Astrocyte (in vitro differentiated cells and primary cell): ENCODE results near the gene CHPT1. TPM values are rescaled to one million over a fixed set of nuclear protein-coding genes. Genes with fewer than 3 reads are reported as not detected.

Source experiments
- DNase-seq: peaks from one replicate; pipeline ENCODE4 v3.0.0-alpha.2; 2010; ENCODE audit warnings: low read depth
- FAIRE-seq: peaks from 2 replicates; lab custom pipeline; 2011; peaks lifted over from hg19 to GRCh38; lab: Jason Lieb, UNC
- H2AFZ ChIP-seq: 2 replicates; pipeline ENCODE4 v1.6.0; 2012; ENCODE audit warnings: low read depth, low read length, inconsistent platforms
- H3K27ac ChIP-seq: 2 replicates; pipeline ENCODE4 v1.5.1; 2011; ENCODE audit warnings: low read depth, low read length, inconsistent platforms
- H3K27me3 ChIP-seq: 2 replicates; pipeline ENCODE4 v1.6.0; 2011; ENCODE audit warnings: low read length, inconsistent platforms; ENCODE audit not compliant: insufficient read depth
- H3K36me3 ChIP-seq: 2 replicates; pipeline ENCODE4 v1.5.1; 2011; ENCODE audit warnings: low read length, inconsistent platforms; ENCODE audit not compliant: insufficient read depth
- H3K4me1 ChIP-seq: 2 replicates; pipeline ENCODE4 v1.5.1; 2011; ENCODE audit warnings: low read length, inconsistent platforms; ENCODE audit not compliant: insufficient read depth
- H3K4me2 ChIP-seq: 2 replicates; pipeline ENCODE4 v1.6.0; 2012; ENCODE audit warnings: low read length, inconsistent platforms
- H3K4me3 ChIP-seq: 2 replicates; pipeline ENCODE4 v1.5.1; 2011; ENCODE audit warnings: low read depth, mild to moderate bottlenecking, low read length, inconsistent platforms; ENCODE audit not compliant: insufficient read depth
- H3K79me2 ChIP-seq: 2 replicates; pipeline ENCODE4 v1.6.0; 2012; ENCODE audit warnings: mild to moderate bottlenecking, low read length, inconsistent platforms; ENCODE audit not compliant: insufficient read depth
- H3K9ac ChIP-seq: 2 replicates; pipeline ENCODE4 v1.6.0; 2012; ENCODE audit warnings: mild to moderate bottlenecking, low read length, inconsistent platforms
- H3K9me3 ChIP-seq: 2 replicates; pipeline ENCODE4 v1.5.1; 2012; ENCODE audit warnings: low read depth, mild to moderate bottlenecking, low read length, inconsistent platforms; ENCODE audit not compliant: insufficient read depth
- H4K20me1 ChIP-seq: 2 replicates; pipeline ENCODE4 v1.6.0; 2012; ENCODE audit warnings: low read length, inconsistent platforms; ENCODE audit not compliant: insufficient read depth
- H3K27ac Mint-ChIP-seq: one replicate; pipeline ENCODE4 v1.8.0; 2021; ENCODE audit warnings: mild to moderate bottlenecking, mixed read lengths; ENCODE audit not compliant: unreplicated experiment
- H3K27me3 Mint-ChIP-seq: one replicate; pipeline ENCODE4 v1.8.0; 2021; ENCODE audit warnings: low read depth, mixed read lengths; ENCODE audit not compliant: unreplicated experiment
- H3K36me3 Mint-ChIP-seq: one replicate; pipeline ENCODE4 v1.8.0; 2021; ENCODE audit warnings: low read depth, mixed read lengths; ENCODE audit not compliant: unreplicated experiment
- H3K4me1 Mint-ChIP-seq: one replicate; pipeline ENCODE4 v1.8.0; 2021; ENCODE audit warnings: low read depth, mixed read lengths; ENCODE audit not compliant: unreplicated experiment
- H3K4me3 Mint-ChIP-seq: one replicate; pipeline ENCODE4 v1.8.0; 2021; ENCODE audit warnings: mild to moderate bottlenecking, moderate library complexity, mixed read lengths; ENCODE audit not compliant: unreplicated experiment
- H3K9me3 Mint-ChIP-seq: one replicate; pipeline ENCODE4 v1.8.0; 2021; ENCODE audit warnings: mild to moderate bottlenecking, mixed read lengths; ENCODE audit not compliant: unreplicated experiment
- CTCF ChIP-seq: IDR thresholded peaks from 2 replicates; pipeline ENCODE4 v1.5.1; 2011; ENCODE audit warnings: low read depth, mild to moderate bottlenecking, inconsistent platforms, low read length, moderate library complexity; ENCODE audit not compliant: insufficient read depth
- EZH2 ChIP-seq: IDR thresholded peaks from 2 replicates; pipeline ENCODE4 v1.6.1; 2012; ENCODE audit warnings: mild to moderate bottlenecking, low read length, inconsistent platforms; ENCODE audit not compliant: insufficient read depth
- total RNA-seq: library from RNA; stranded (reverse); gene quantifications from 2 replicates; pipeline ENCODE4 v1.2.1, GENCODE V29; 2021

The CHPT1 gene
- total RNA-seq, 1 donor from 2014 or later: 22.2 TPM

GRCh38 chr12:101761781-101762180 lies 64.3 kb downstream of the CHPT1 start:
- no peaks in the 10 kb centered on the region for H3K4me1 ChIP-seq
- no peak overlapping the region for H3K9ac ChIP-seq
- no peaks in the 10 kb centered on the region for H3K27me3 ChIP-seq
- no peak for TF ChIP-seq EZH2
- TF ChIP-seq CTCF: no peak
- no peaks in the 10 kb centered on the region for H4K20me1 ChIP-seq
- FAIRE-seq (no peak), DNase-seq (no peak)
- no peaks in the 10 kb centered on the region for H3K27me3 Mint-ChIP-seq
- H3K27ac Mint-ChIP-seq: no peak overlapping the region
- H3K79me2 ChIP-seq: no peaks in the 10 kb centered on the region
- H3K9me3 Mint-ChIP-seq: no peaks in the 10 kb centered on the region
- no peak overlapping the region for H3K4me2 ChIP-seq
- peaks cover 3% of the 10 kb centered on the region for H3K4me1 Mint-ChIP-seq
- H3K36me3 Mint-ChIP-seq: peaks cover 6% of the 10 kb centered on the region
- peaks cover 4% of the 10 kb centered on the region for H3K36me3 ChIP-seq
- H3K9me3 ChIP-seq: no peaks in the 10 kb centered on the region
- no peak overlapping the region for H3K4me3 ChIP-seq
- H3K4me3 Mint-ChIP-seq: no peak overlapping the region
- H2AFZ ChIP-seq: no peak overlapping the region
- H3K27ac ChIP-seq: no peak overlapping the region

- Histone ChIP-seq H4K20me1 (no peaks in the 10 kb centered on the region), H3K9ac (no peak overlapping the region), H3K9me3 (no peaks in the 10 kb centered on the region), H3K4me2 (no peak overlapping the region), H3K36me3 (peaks cover 4% of the 10 kb centered on the region), H3K4me1 (no peaks in the 10 kb centered on the region), H3K27me3 (no peaks in the 10 kb centered on the region), H3K4me3 (no peak overlapping the region), H2AFZ (no peak overlapping the region), H3K27ac (no peak overlapping the region), H3K79me2 (no peaks in the 10 kb centered on the region)
- no peaks in the 10 kb centered on the region for H3K9me3 Mint-ChIP-seq
- H3K27me3 Mint-ChIP-seq: no peaks in the 10 kb centered on the region
- DNase-seq (no peak), FAIRE-seq (no peak)
- H3K4me1 Mint-ChIP-seq: peaks cover 3% of the 10 kb centered on the region
- no peak for TF ChIP-seq CTCF
- no peak for TF ChIP-seq EZH2
- H3K36me3 Mint-ChIP-seq: peaks cover 4% of the 10 kb centered on the region
- H3K27ac Mint-ChIP-seq: no peak overlapping the region
- no peak overlapping the region for H3K4me3 Mint-ChIP-seq
These were observed 65.9 kb downstream of the CHPT1 start for GRCh38 chr12:101763246-101763931.
